Fibroblast of skin of left biceps (primary cell): ENCODE data around the gene TSPAN9.

Source experiments
- DNase-seq, 2 experiments: peaks; one replicate each; pipeline ENCODE4 v3.0.0-alpha.2; 2013; ENCODE audit warnings: low read depth in 2 of 2

TSPAN9 gene

GRCh38 chr12:3335078-3335487 lies 257.9 kb downstream of the TSPAN9 start:
- no peak for DNase-seq
